DMS53 treated with DMSO at 0.1 percent for 48 hours (cell line): ENCODE measurements around the gene ACTL10.
"Not testable (repeated sequence)": the region's sequence is repeated elsewhere in the genome, so short reads cannot be mapped to it uniquely, and the experiment has no call there.

Experiments used
- DNase-seq: peaks from one replicate; lab custom pipeline; 2025; ENCODE audit not compliant: unreplicated experiment; lab: John Stamatoyannopoulos, UW

Gene ACTL10

DNA sequence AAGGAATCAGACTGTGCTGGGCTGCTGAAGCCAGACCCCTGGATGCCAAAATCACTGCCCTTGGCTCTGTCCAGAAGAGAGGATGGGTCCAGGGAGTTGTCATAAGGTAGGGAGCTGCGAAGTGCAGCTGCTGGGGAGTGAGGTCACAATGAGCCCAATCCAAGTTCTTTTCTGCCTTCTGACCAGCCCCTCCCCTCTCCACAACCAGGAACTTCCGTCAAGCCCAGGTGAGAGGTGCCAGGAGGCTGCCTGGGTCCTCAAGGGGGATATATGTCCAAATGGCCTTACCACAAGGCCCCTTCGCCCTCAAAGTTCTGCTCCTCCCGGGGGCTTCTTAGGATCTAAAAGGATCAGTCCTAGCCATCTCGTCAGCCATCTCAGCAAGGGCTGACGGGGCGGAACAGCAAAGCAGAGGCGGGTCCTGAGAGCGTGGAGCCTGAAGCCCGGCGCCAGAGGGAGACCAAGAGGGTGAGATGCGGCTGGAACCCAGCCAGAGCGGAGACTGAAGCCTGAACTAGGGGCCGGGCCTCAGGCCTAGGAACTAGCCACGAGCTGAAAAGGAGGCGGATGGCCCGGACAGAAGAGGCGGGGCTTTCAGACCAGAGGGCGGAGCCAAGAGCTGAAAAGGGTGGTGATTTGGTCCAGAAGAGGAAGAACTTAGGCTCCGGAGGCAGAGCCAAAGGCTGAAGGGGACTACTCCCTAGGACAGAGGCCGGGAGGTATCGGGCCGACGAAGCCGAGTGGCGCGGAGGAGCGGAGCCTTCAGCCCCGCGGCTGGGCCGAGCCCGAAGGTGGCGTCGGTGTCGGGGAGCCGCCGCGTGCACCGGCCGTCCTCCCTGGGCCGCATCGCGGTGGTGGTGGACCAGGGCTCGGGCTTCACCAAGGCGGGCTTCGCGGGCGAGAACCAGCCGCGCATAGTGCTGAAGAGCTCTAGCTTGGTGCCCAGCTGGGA, at the start of gene ACTL10:
Gene ACTL10, plus strand, starts transcription at position 651 of the 952 bp plus-strand sequence. CDS start 555 bp downstream, outside the sequence.
- peak; percentile 93 for DNase-seq

- DNase-seq: no peak
These were observed 44.9 kb upstream of the ACTL10 start for GRCh38 chr20:33621717-33622400.

DNA sequence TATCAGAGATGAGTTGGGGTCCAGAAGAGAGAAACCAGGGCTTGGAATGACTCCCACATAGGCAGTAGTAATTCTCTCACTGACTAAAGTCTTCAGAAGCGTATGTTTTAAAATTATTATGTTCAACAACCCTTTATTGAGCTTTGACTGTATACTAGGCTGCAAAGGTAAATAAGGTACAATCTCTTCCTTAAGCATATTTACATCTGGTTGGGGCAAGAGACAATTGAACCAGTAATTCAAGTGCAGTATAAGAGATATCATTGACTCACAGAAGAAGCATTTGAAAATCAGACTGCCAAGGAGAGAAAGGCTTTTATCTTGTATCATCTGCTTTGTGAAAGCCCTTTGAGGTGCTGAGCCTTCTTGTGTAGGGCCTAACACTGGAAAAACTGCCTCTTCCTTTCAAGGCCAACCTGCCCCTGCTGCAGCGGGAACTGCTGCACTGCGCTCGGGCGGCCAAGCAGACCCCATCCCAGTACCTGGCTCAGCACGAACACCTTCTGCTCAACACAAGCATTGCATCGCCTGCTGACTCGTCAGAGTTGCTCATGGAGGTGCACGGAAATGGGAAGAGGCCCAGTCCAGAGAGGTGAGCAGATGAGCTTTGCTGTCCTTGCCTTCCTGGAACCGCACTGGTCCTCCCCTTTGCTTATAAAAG, 43.9 kb upstream of the ACTL10 start:
- DNase-seq: no peak

DNA sequence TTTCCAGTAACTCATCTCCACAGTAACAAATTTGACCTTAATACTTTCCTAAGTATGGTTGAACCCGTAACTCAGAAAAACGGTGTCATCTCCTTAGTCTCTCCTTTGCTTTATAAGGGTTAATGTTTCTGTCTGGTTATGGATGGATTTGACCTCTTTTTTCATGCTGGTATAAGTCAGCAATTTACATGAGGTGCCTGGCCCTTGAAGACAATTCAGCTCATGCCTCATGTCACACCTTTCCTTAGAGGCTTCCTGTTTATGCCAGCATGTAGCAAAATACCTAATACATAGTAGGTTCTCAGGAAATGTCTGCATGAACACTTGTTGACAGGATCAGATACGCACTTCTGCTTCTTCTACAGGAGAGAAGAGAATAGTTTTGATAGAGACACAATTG, 42.3 kb upstream of the ACTL10 start:
- DNase-seq: no peak

DNA sequence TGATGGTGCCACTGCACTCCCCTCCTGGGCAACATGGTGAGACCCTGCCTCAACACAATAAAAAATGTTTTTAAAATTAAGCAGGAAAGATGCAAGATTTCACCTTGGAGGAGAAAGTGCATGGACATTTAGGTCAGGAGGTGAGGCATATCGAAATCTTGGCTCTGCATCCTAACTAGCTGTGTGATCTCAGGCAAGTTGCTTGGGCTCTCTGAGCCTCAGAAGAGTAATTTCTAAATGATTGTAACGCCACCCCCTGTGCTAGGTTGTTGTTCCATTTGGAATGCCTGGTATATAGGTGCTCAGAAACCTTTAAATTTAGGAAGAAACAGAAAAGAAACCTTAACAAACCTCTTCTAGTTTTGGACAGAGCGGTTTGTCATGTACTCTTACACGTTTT, 40.6 kb upstream of the ACTL10 start:
- no peak for DNase-seq

DNA sequence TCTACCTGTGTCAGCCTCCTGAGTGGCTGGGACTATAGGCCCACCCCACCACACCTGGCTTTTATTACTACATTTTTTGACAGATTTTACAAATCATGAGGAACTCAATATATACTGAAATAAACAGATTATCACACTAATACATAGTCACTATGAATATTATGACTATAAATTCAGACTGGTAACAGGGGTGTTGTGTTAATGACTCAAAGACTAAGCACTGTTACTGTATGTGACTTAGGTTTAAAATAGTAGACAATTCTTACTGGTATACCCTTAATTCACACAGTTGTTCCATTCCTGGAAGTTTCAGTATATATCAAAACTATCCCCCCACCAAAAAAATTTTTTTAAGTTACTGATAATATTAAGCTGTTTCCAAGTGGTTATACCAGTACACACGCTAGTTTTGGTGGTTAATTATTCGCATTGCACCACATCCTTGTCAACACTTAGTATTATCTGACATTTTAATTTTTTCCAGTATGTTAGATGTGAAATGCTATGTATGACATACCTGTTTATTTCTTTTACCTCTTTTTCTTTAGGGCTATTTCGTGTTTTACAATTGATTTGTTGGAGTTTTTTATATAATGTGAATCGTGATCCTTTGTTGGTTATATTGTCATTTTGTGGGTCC, 39.0 kb upstream of the ACTL10 start:
- DNase-seq: no peak

DNA sequence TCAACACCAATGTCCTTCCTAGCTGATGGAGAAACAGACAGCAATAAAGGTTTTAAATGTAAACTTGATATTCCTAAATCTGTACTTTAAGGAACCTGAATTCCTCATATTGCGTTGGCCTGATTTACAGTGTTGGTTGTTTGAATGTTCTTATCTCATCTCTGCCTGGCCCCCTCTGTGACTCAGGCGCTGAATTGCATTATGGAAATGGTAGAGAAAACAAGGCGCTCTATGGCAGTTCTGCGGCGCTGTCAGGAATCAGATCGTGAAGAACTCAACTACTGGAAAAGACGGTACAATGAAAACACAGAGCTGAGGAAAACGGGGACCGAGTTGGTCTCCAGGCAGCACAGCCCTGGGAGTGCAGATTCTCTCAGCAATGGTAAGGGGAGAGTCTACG, 37.2 kb upstream of the ACTL10 start:
- DNase-seq: no peak

DNA sequence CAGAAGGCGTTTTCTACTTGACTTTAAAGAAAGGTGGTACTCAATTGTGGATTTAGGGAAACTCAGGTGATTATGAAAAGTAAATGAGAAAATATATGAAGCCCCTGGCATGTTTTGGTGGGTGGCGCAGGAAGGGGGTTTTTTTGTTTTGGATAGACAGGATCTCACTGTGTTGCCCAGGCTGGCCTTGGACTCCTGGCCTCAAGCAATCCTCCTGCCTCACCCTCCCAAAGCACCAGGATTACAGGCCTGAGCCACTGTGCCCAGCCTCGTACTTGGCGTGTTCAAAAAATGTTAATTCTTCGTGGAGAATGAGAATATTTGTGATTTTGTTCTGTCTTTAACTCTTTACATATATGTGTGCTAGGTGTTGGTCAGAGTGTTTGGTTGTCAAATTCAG, 36.8 kb upstream of the ACTL10 start:
- no peak for DNase-seq

GRCh38 chr20:33630507-33630906, 36.2 kb upstream of the ACTL10 start:
- DNase-seq: no peak

DNA sequence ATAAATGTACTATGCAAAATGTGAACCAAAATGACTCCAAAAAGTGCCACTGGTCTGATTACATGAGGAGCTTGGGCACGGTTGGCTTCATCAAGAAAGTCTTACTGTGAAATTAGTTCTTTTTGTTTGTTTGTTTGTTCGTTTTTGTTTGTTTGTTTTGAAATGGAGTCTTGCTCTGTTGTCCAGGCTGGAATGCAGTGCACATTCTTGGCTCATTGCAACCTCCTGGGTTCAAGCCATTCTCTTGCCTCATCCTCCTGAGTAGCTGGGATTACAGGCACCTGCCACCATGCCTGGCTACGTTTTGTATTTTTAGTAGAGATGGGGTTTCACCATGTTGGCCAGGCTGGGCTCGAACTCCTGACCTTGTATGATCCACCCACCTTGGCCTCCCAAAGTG, 34.8 kb upstream of the ACTL10 start:
- DNase-seq: not testable (repeated sequence)

DNA sequence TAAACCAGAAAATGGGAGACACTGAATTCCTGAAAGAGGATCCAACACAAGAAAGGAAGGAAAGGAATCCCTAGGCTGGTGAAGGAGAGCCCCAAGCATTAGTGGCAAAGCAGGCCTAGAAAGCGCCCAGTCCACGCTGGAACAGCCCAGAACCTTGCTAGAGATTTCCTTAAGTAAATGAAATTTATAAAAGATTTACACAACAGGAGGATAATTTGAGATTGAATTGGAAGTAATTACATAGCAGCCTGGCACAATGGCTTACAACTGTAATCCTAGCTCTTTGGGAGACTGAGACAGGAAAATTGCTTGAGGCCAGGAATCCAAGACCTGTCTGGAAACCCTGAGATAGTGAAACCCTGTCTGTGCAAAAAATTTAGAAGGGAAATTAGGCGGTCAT, 31.4 kb upstream of the ACTL10 start:
- no peak for DNase-seq

DNA sequence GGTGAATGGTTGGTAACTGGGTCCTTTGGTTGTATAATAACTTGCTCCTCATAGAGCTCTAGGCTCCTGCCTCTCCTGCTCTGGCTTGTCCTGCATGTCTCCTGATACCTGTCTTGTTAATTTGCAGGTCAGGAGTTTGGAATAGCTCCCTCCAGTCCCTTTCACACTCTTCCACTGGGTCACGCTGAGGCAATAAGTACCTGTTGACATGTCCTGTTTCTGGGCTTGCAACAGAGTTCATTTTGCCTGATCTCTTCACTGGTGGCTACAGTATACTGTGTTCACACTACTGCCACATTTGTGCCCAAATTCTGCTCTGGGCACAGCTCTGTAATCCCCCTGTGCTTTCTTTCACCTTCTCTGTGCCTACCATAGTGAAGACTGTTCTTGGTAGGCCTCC, 30.0 kb upstream of the ACTL10 start:
- DNase-seq: no peak

- DNase-seq: no peak
These were observed 26.5 kb upstream of the ACTL10 start for GRCh38 chr20:33640287-33640686.

DNA sequence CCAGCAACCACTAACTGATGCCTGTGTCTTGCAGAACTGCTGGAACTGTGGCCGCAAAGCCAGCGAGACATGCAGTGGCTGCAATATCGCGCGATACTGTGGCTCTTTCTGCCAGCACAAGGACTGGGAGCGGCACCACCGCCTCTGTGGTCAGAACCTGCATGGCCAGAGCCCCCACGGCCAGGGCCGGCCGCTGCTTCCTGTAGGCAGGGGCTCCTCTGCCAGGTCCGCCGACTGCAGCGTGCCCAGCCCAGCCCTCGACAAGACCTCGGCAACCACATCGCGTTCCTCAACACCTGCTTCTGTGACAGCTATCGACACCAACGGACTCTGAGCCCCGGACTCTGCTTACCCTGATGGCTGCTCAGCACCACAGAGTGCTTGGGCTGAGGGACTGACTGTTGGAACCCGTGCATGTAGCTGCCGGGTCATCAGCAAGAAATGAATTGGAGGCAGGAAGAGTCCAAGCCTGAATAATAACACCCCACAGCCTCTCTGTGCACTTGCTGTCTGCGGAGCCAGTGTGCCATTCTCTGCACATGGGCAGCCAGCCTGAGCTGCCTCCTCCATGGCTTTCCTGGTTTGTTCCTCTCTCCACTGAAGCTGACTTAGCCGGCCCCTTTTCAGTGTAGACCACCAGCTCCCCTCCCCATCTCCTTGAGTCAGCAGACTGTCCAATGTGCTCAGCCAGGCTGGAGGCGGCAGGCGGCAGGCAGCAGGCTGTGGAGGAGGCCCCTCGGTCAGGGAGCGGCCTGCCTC, 22.3 kb upstream of the ACTL10 start:
- no peak for DNase-seq

GRCh38 chr20:33645072-33645358, 21.7 kb upstream of the ACTL10 start:
- no peak for DNase-seq

DNA sequence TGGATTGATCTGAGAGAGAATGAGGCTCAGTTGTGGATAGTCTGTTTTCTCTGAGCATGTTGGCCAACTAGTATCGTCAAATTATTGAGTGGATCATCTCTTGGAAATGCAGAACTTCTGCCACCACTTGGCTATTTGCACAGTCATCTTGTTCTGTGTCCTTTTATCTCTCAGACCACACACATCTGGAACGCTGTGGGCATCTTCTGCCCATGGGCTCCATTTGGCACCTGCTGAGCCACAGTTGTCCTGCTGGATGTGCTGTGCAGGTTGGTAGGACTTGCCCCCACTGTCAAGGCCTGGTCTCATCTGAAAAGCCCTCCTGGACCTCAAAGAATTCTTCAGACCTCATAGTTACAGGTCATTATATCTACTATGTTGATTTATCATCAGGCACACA, 21.3 kb upstream of the ACTL10 start:
- no peak for DNase-seq

- no peak for DNase-seq
These were observed 20.6 kb upstream of the ACTL10 start for GRCh38 chr20:33646191-33646590.

GRCh38 chr20:33646959-33647602, 19.7 kb upstream of the ACTL10 start:
- DNase-seq: not testable (repeated sequence)

DNA sequence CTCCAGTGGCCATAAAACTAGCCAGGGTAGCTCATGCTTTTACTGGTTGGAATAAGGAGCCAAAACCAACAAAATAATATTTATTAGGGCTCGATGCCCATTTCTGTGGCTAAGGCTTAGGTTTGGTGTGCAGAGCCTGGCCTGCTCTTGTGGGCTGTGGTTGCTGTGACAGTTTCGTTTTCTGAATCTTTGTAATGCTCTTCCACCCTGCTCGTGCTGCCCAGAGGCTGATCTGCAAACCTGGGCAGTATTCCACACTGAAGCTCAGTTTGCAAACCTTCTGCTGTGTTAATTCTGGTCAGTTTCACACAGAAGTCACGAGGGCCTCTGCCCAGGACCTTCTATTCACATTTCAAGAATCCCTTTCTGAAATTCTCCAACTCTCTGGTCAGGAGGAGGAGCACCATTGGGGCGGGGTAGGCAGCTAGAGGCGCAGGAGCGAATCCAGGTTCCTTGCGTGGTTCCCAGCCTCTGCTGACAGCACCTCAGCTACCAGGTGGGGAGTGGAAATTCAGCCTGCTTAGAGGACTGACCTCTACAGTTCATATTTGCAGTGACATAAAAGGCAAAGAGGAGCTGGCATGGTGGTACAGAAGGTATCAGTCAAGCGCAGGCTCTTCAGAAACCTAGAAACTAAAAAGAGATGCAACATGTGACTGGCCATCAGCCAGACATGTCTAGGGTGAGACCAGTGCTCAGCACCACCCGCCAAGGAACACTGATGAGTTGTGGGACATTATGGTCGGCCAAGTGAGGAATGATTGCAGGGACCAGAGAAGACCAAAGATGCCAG, 18.9 kb upstream of the ACTL10 start:
- DNase-seq: no peak
